MCF 10A (cell line): ENCODE data around the gene MRPS22. TPM values are rescaled to one million over a fixed set of nuclear protein-coding genes. Genes with fewer than 3 reads are reported as not detected.

Experiments
- BruUV-seq: library from RNA; stranded (reverse); fragments of 400-500 nt; replicated peaks from 2 replicates; lab custom pipeline; 2021; lab: Mats Ljungman, UMichigan
- CTCF ChIA-PET: fragments of 300-600 bp; sonication (Branson Sonifier 250); formaldehyde crosslinking; extraction: SDS; loops from one replicate; lab custom pipeline; 2021; ENCODE audit warnings: antibody characterized with exemption, inconsistent platforms; lab: Yijun Ruan, JAX
- POLR2A ChIA-PET: fragments of 300-600, 350-650 bp; sonication (Branson Sonifier 250); formaldehyde crosslinking; extraction: SDS; loops from one replicate; lab custom pipeline; 2020; ENCODE audit warnings: antibody characterized with exemption, inconsistent platforms; lab: Yijun Ruan, JAX
- DNase-seq: peaks from one replicate; pipeline ENCODE4 v3.0.0-alpha.2; 2018; ENCODE audit not compliant: unreplicated experiment
- H3K27ac Mint-ChIP-seq: one replicate; pipeline ENCODE4 v1.8.0; 2022; ENCODE audit warnings: mild to moderate bottlenecking, low read depth, mixed read lengths; ENCODE audit not compliant: unreplicated experiment
- H3K27me3 Mint-ChIP-seq: one replicate; pipeline ENCODE4 v1.8.0; 2022; ENCODE audit warnings: mixed read lengths; ENCODE audit not compliant: insufficient read depth, unreplicated experiment
- H3K36me3 Mint-ChIP-seq: one replicate; pipeline ENCODE4 v1.8.0; 2022; ENCODE audit warnings: mild to moderate bottlenecking, moderate library complexity, mixed read lengths; ENCODE audit not compliant: insufficient read depth, unreplicated experiment
- H3K4me1 Mint-ChIP-seq: one replicate; pipeline ENCODE4 v1.8.0; 2022; ENCODE audit warnings: mixed read lengths; ENCODE audit not compliant: insufficient read depth, unreplicated experiment
- H3K4me3 Mint-ChIP-seq: one replicate; pipeline ENCODE4 v1.8.0; 2022; ENCODE audit warnings: mild to moderate bottlenecking, moderate library complexity, mixed read lengths; ENCODE audit not compliant: unreplicated experiment
- H3K9me3 Mint-ChIP-seq: one replicate; pipeline ENCODE4 v1.8.0; 2022; ENCODE audit warnings: mixed read lengths; ENCODE audit not compliant: unreplicated experiment
- CTCF ChIP-seq: fragments of 200-600 bp; IDR thresholded peaks from one replicate; pipeline ENCODE4 v1.8.0; 2022; ENCODE audit warnings: antibody characterized with exemption, mild to moderate bottlenecking; ENCODE audit not compliant: unreplicated experiment
- intact Hi-C: fragments of 100-400 bp; cut with micrococcal nuclease; formaldehyde crosslinking; loops from 2 replicates; pipeline ENCODE4 v1.14.1; 2022
- total RNA-seq: library from RNA; stranded (reverse); gene quantifications from 2 replicates; pipeline ENCODE4 v1.2.3, GENCODE V29; 2022

The MRPS22 gene
- total RNA-seq, 1 experiment from 2014 or later = 65.0 TPM

GRCh38 chr3:139326131-139326530 lies 17.7 kb upstream of the MRPS22 start:
- CTCF ChIA-PET = interaction anchor here (0.6 to 2.9 kb wide), 8 partner anchors 8 to 390 kb away, joined by 3 to 22 read pairs (median 4); no protein-coding TSS in a partner anchor
- peaks cover 15% of the 10 kb centered on the region for H3K27me3 Mint-ChIP-seq

GRCh38 chr3:139326707-139327106 lies 17.1 kb upstream of the MRPS22 start:
- no TSS peak for BruUV-seq
- peaks cover 21% of the 10 kb centered on the region for H3K27me3 Mint-ChIP-seq
- POLR2A ChIA-PET = no interaction called here

More at GRCh38 chr3:139326131-139326530, 17.7 kb upstream of the MRPS22 start:
- Mint-ChIP-seq H3K36me3 (no peaks in the 10 kb centered on the region), H3K4me1 (peaks cover 8% of the 10 kb centered on the region), H3K27ac (no peak overlapping the region), H3K9me3 (no peaks in the 10 kb centered on the region), H3K4me3 (no peak overlapping the region)
- TF ChIP-seq CTCF = no peak
- intact Hi-C loops = loop anchor here (10.0 kb wide), 1 partner anchor 631 kb away; no protein-coding TSS in a partner anchor
- DNase-seq = no peak
- POLR2A ChIA-PET = no interaction called here
- no TSS peak for BruUV-seq

GRCh38 chr3:139327231-139327630 lies 16.6 kb upstream of the MRPS22 start:
- ChIA-PET POLR2A (no interaction called here), CTCF (interaction anchor here (1.0 to 5.9 kb wide), 7 partner anchors 11 to 391 kb away, joined by 3 to 152 read pairs (median 5); no protein-coding TSS in a partner anchor)
- no peaks in the 10 kb centered on the region for H3K36me3 Mint-ChIP-seq
- no peak for DNase-seq
- TF ChIP-seq CTCF = no peak
- H3K4me3 Mint-ChIP-seq = no peak overlapping the region
- intact Hi-C loops = loop anchor here (10.0 kb wide), 1 partner anchor 632 kb away; no protein-coding TSS in a partner anchor
- peaks cover 26% of the 10 kb centered on the region for H3K27me3 Mint-ChIP-seq
- H3K4me1 Mint-ChIP-seq = peaks cover 8% of the 10 kb centered on the region
- no TSS peak for BruUV-seq
- no peak overlapping the region for H3K27ac Mint-ChIP-seq
- H3K9me3 Mint-ChIP-seq = no peaks in the 10 kb centered on the region

More at GRCh38 chr3:139326707-139327106, 17.1 kb upstream of the MRPS22 start:
- no peak for TF ChIP-seq CTCF
- no peak for DNase-seq
- Mint-ChIP-seq H3K4me3 (no peak overlapping the region), H3K27ac (no peak overlapping the region), H3K36me3 (no peaks in the 10 kb centered on the region), H3K9me3 (no peaks in the 10 kb centered on the region), H3K4me1 (peaks cover 8% of the 10 kb centered on the region)
- CTCF ChIA-PET = interaction anchor here (0.6 to 2.9 kb wide), 7 partner anchors 9 to 386 kb away, joined by 3 to 22 read pairs (median 3); no protein-coding TSS in a partner anchor
- intact Hi-C loops = loop anchor here (10.0 kb wide), 1 partner anchor 632 kb away; no protein-coding TSS in a partner anchor

GRCh38 chr3:139327861-139328260 lies 16.0 kb upstream of the MRPS22 start:
- Mint-ChIP-seq H3K9me3 (no peaks in the 10 kb centered on the region), H3K36me3 (no peaks in the 10 kb centered on the region), H3K27ac (no peak overlapping the region), H3K27me3 (peaks cover 33% of the 10 kb centered on the region), H3K4me1 (peaks cover 8% of the 10 kb centered on the region), H3K4me3 (no peak overlapping the region)
- DNase-seq = no peak
- CTCF ChIA-PET = interaction anchor here (1.0 to 5.9 kb wide), 8 partner anchors 12 to 406 kb away, joined by 4 to 152 read pairs (median 9); no protein-coding TSS in a partner anchor
- TF ChIP-seq CTCF = no peak
- intact Hi-C loops = loop anchor here (2.0 to 10.0 kb wide), 2 partner anchors 215 to 633 kb away; no protein-coding TSS in a partner anchor
- no TSS peak for BruUV-seq
- POLR2A ChIA-PET = no interaction called here
